Measurements from ENCODE around the gene PTPRG. TPM values are rescaled to one million over a fixed set of nuclear protein-coding genes. Genes with fewer than 3 reads are reported as not detected.

Gene PTPRG
- total and polyA plus RNA-seq, 2 of the 13 experiments (the other 11 are each of a cell fraction or from before 2014, with no cell fraction given), result 8.0 to 25.3 TPM

DNA sequence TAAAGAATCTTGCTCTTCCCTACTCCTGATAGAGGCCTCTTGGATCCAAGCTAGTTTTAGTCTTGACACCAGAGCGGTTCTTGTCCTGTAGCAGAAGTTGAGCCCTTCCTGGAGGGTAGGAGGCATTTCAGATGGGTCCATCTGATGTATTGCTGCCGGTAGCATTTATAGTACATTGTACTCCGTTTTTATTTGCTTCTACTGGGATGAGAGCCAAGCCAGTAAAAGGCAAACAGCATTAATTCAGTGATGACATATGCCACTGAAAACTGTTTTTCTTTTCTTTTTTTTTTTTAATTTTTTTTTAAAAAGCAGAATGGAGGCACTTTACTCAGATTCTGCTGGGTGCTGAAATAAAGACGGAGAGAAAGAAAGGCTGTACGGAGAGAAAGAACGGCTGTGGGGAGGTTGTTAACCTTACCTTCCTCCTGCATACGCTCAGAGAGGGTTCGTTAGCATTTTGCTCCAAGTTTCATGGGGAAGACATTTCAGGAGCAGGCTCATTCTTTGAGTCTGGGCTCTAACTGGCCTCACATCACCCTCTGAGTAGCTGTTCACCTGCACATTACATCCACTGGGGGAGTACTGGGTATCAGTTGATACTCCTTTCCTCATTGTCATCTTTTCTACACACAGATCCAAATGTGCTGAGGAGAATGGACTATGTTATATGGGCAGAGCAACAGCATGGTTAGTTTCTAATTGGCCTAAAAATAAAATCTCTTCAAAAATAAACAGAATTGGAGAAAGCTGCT, 650.5 kb downstream of the PTPRG start:
- no peaks in the 10 kb centered on the region for H3K79me2 ChIP-seq (ENCODE audit: insufficient read depth, low read length)
- no peak overlapping the region for H3K4me2 ChIP-seq (ENCODE audit: low read depth, low read length)
- no peak overlapping the region for H2AFZ ChIP-seq (ENCODE audit: low read length)
- ChIA-PET POLR2A (no interaction called here), CTCF (ENCODE audit: low intra/inter-chr PET ratio, low total read pairs) (no interaction called here)
- intact Hi-C loops (cut with micrococcal nuclease; ENCODE audit: unreplicated experiment), result no loop called here
- 96% methylated on average over 8 of the region's 8 CpGs for WGBS (ENCODE audit: low lambda C conversion rate)
- H3K27ac ChIP-seq (ENCODE audit: extremely low read length, insufficient read depth, low read length), result no peak overlapping the region
- no peaks in the 10 kb centered on the region for H3K4me1 ChIP-seq (ENCODE audit: insufficient read depth, low read length)
- in situ Hi-C loops (cut with HindIII; ENCODE audit: extremely low pct_ligation_motif_present, low pct_unique_long_range_greater_than_20kb), result no loop called here
- no peak overlapping the region for H3K9ac ChIP-seq (ENCODE audit: insufficient read depth, low read depth, low read length)
- TF ChIP-seq ZNF766 (CRISPR knock-in tag; IDR thresholded peaks at IDR 0.05; ENCODE audit: borderline replicate concordance) (no peak), ZNF552 (CRISPR knock-in tag; IDR thresholded peaks at IDR 0.05; ENCODE audit: borderline replicate concordance) (no peak), YY1 (IDR thresholded peaks at IDR 0.05; ENCODE audit: insufficient read depth, insufficient replicate concordance, low read depth, low read length) (no peak), ZNF816 (CRISPR knock-in tag; IDR thresholded peaks at IDR 0.05; ENCODE audit: borderline replicate concordance) (no peak), SNAI1 (CRISPR knock-in tag; IDR thresholded peaks at IDR 0.05; ENCODE audit: borderline replicate concordance) (no peak), SATB2 (CRISPR knock-in tag; IDR thresholded peaks at IDR 0.05) (no peak)
- TF ChIP-seq, protein P1, sequence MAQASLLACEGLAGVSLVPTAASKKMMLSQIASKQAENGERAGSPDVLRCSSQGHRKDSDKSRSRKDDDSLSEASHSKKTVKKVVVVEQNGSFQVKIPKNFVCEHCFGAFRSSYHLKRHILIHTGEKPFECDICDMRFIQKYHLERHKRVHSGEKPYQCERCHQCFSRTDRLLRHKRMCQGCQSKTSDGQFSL (CRISPR knock-in tag; IDR thresholded peaks at IDR 0.05), result no peak
- TF ChIP-seq, protein P2, sequence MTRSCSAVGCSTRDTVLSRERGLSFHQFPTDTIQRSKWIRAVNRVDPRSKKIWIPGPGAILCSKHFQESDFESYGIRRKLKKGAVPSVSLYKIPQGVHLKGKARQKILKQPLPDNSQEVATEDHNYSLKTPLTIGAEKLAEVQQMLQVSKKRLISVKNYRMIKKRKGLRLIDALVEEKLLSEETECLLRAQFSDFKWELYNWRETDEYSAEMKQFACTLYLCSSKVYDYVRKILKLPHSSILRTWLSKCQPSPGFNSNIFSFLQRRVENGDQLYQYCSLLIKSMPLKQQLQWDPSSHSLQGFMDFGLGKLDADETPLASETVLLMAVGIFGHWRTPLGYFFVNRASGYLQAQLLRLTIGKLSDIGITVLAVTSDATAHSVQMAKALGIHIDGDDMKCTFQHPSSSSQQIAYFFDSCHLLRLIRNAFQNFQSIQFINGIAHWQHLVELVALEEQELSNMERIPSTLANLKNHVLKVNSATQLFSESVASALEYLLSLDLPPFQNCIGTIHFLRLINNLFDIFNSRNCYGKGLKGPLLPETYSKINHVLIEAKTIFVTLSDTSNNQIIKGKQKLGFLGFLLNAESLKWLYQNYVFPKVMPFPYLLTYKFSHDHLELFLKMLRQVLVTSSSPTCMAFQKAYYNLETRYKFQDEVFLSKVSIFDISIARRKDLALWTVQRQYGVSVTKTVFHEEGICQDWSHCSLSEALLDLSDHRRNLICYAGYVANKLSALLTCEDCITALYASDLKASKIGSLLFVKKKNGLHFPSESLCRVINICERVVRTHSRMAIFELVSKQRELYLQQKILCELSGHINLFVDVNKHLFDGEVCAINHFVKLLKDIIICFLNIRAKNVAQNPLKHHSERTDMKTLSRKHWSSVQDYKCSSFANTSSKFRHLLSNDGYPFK (CRISPR knock-in tag; IDR thresholded peaks at IDR 0.05; ENCODE audit: borderline replicate concordance), result no peak
- TF ChIP-seq, protein P3, sequence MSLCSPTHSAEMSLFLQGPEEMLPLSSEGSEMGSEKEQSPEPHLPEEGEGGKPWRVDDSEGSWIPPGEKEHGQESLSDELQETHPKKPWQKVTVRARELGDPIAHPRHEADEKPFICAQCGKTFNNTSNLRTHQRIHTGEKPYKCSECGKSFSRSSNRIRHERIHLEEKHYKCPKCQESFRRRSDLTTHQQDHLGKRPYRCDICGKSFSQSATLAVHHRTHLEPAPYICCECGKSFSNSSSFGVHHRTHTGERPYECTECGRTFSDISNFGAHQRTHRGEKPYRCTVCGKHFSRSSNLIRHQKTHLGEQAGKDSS (CRISPR knock-in tag; IDR thresholded peaks at IDR 0.05; ENCODE audit: borderline replicate concordance, low read depth), result no peak
- TF ChIP-seq, protein P4, sequence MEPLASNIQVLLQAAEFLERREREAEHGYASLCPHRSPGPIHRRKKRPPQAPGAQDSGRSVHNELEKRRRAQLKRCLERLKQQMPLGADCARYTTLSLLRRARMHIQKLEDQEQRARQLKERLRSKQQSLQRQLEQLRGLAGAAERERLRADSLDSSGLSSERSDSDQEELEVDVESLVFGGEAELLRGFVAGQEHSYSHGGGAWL (CRISPR knock-in tag; IDR thresholded peaks at IDR 0.05), result no peak
- no peaks in the 10 kb centered on the region for H3K27me3 ChIP-seq (ENCODE audit: control insufficient read depth in 1 of 2, insufficient read depth in 2 of 2, low read length in 2 of 2)
- H3K9me3 ChIP-seq (ENCODE audit: low read length), result no peaks in the 10 kb centered on the region
- DNase-seq (ENCODE audit: low spot score) (no peak), FAIRE-seq (no peak), ATAC-seq (peak; percentile 65)
- no peak overlapping the region for H3K4me3 ChIP-seq (replicated peaks in 1 of 3; ENCODE audit: insufficient read depth in 1 of 3, low read depth in 2 of 3, low read length in 3 of 3)
- H3K36me3 ChIP-seq (replicated peaks in 1 of 2; ENCODE audit: control insufficient read depth in 1 of 2, insufficient read depth in 2 of 2, low read length in 2 of 2), result no peaks in the 10 kb centered on the region; a peak in 1 of 5 replicates
- no peaks in the 10 kb centered on the region; the same call in 1 of the 2 replicates for H4K20me1 ChIP-seq (ENCODE audit: insufficient read depth, low read length)
- no TSS peak for BruUV-seq (replicated peaks)

Data from HepG2 (cell line).